ENCODE data around the gene SPARC.
A peak's percentile ranks its signal among the peaks of the same experiment; 100 is the strongest.

The SPARC gene

DNA sequence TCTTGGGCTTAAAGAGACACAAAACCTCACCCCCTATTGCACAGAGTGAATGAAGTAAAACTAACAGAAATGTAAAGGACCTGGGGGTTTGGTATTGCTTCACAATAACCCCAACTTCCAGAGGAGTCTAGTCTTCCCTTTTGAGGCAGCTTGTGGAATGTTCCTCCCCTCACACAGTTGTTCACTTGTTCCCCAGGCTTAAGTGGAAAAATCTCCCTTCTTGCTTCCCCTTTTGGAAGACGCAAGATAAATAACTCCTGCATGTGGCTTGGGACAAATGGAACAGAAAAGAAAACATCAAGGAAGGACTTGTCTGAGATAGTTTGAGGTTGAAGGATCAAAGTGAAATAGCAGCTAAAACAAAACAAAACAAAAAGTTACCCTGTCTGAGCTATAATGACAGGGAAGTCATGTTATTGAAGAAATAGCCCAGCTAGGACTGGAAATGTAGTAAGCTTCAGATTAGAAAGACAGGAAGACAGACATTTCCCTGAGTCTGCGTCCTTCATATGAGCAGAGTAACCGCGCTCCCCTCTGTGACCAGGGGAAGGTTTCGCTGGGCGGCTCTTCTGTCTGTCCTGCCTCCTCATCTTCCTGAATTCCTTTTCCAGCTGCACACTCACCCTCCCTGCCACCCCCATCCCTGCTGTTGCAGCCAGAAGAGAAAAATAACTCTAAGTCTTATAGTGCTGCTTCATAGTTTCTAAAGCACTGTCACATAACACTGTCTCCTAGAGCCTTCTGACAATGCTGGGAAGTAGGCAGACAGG lies 8.8 kb downstream of the SPARC start:
- Histone ChIP-seq H3K18ac (ENCODE audit: low read length) (peak overlapping the region; percentile 33), H2BK120ac (ENCODE audit: low read depth, low read length) (peak overlapping the region; percentile 22), H3K4me1 (ENCODE audit: control insufficient read depth, low read depth, low read length) (peaks cover 56% of the 10 kb centered on the region), H3K27me3 (ENCODE audit: insufficient read depth, low read length, poor library complexity) (no peaks in the 10 kb centered on the region), H3K79me2 (ENCODE audit: control insufficient read depth, insufficient read depth, low read length) (peaks cover 47% of the 10 kb centered on the region), H3K4me3 (ENCODE audit: low read length) (no peak overlapping the region), H2BK5ac (ENCODE audit: low read length) (peak overlapping the region; percentile 41), H3K4ac (ENCODE audit: low read depth, low read length) (peak overlapping the region; percentile 72), H2AK5ac (ENCODE audit: low read length) (peak overlapping the region; percentile 95), H3K27ac (ENCODE audit: low read depth, low read length) (peak overlapping the region; percentile 48), H2BK15ac (replicated peaks; ENCODE audit: low read depth) (no peak overlapping the region), H4K8ac (ENCODE audit: low read depth, low read length) (no peak overlapping the region), H3K56ac (ENCODE audit: low read length) (peak overlapping the region; percentile 85), H3K9ac (ENCODE audit: low read length) (peak overlapping the region; percentile 46), H3K4me2 (ENCODE audit: low read length) (no peak overlapping the region), H3K79me1 (ENCODE audit: low read length) (peaks cover 37% of the 10 kb centered on the region), H3K23ac (ENCODE audit: low read length) (no peak overlapping the region), H3K36me3 (ENCODE audit: control insufficient read depth, insufficient read depth, low read length) (peaks cover 9% of the 10 kb centered on the region), H4K5ac (ENCODE audit: low read length) (peak overlapping the region; percentile 78)
- WGBS (ENCODE audit: extremely low coverage, insufficient coverage, low lambda C conversion rate) = no CpG with 5 or more reads among the region's 6 CpGs
- DNase-seq = no peak

DNA sequence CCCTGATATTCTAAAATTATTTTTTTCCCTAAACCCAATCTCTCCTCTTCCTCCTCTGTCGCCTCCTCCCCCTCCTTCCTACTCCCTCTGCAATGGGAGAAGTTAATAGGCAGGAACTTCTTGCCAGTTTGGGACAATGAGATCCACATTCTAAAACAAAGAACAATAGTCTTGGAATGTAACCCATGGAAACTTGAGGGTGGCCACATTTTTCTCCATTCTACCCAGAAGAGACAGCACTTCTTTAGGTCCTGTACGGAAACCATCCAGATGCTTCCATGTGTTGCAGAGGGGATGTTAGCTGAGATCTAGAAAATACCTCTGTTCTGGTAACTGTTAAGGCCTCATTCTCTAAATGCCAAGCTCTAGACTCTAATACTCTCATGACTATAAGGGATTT lies 10.0 kb downstream of the SPARC start:
- peak overlapping the region; percentile 3 for H3K9ac ChIP-seq (ENCODE audit: low read length)
- H3K4me2 ChIP-seq (ENCODE audit: low read length) = no peak overlapping the region
- peak overlapping the region; percentile 61 for H3K56ac ChIP-seq (ENCODE audit: low read length)
- no peak overlapping the region for H2AK5ac ChIP-seq (ENCODE audit: low read length)
- WGBS (ENCODE audit: extremely low coverage, insufficient coverage, low lambda C conversion rate) = 100% methylated on average over 1 of the region's 2 CpGs
- H3K79me2 ChIP-seq (ENCODE audit: control insufficient read depth, insufficient read depth, low read length) = peaks cover 38% of the 10 kb centered on the region
- H3K36me3 ChIP-seq (ENCODE audit: control insufficient read depth, insufficient read depth, low read length) = peaks cover 19% of the 10 kb centered on the region
- peaks cover 56% of the 10 kb centered on the region for H3K4me1 ChIP-seq (ENCODE audit: control insufficient read depth, low read depth, low read length)
- no peaks in the 10 kb centered on the region for H3K27me3 ChIP-seq (ENCODE audit: insufficient read depth, low read length, poor library complexity)
- peak overlapping the region; percentile 33 for H3K18ac ChIP-seq (ENCODE audit: low read length)
- peaks cover 34% of the 10 kb centered on the region for H3K79me1 ChIP-seq (ENCODE audit: low read length)
- no peak overlapping the region for H2BK15ac ChIP-seq (replicated peaks; ENCODE audit: low read depth)
- peak; percentile 77 for DNase-seq
- H3K23ac ChIP-seq (ENCODE audit: low read length) = no peak overlapping the region
- H2BK120ac ChIP-seq (ENCODE audit: low read depth, low read length) = no peak overlapping the region
- H4K5ac ChIP-seq (ENCODE audit: low read length) = no peak overlapping the region
- H2BK5ac ChIP-seq (ENCODE audit: low read length) = peak overlapping the region; percentile 41
- H3K27ac ChIP-seq (ENCODE audit: low read depth, low read length) = peak overlapping the region; percentile 30
- no peak overlapping the region for H3K4me3 ChIP-seq (ENCODE audit: low read length)
- H3K4ac ChIP-seq (ENCODE audit: low read depth, low read length) = no peak overlapping the region
- H4K8ac ChIP-seq (ENCODE audit: low read depth, low read length) = no peak overlapping the region

DNA sequence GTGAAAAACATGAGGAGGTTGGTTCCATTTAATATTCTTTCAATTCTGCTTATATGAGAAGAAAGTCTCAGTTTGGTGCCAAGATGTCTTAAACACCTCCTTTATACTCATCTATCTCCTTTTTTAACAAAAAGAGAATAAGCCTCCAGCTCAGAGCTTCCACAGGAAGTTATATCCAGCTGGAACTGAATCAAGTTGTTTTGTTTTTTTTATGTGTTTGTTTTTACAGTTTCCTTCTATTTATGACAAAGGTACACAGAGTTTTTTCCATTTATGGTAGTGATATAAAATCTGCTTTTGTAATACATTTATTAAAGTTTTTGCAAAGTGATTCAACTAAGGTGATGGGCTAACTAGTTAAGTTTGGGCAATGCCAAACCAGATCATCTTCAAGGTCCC lies 10.4 kb downstream of the SPARC start:
- Histone ChIP-seq H3K4ac (ENCODE audit: low read depth, low read length) (no peak overlapping the region), H4K8ac (ENCODE audit: low read depth, low read length) (no peak overlapping the region), H3K4me2 (ENCODE audit: low read length) (no peak overlapping the region), H3K79me1 (ENCODE audit: low read length) (peaks cover 37% of the 10 kb centered on the region), H2AK5ac (ENCODE audit: low read length) (no peak overlapping the region), H3K27me3 (ENCODE audit: insufficient read depth, low read length, poor library complexity) (no peaks in the 10 kb centered on the region), H3K56ac (ENCODE audit: low read length) (peak overlapping the region; percentile 61), H2BK5ac (ENCODE audit: low read length) (no peak overlapping the region), H3K18ac (ENCODE audit: low read length) (no peak overlapping the region), H3K4me1 (ENCODE audit: control insufficient read depth, low read depth, low read length) (peaks cover 56% of the 10 kb centered on the region), H3K23ac (ENCODE audit: low read length) (no peak overlapping the region), H3K9ac (ENCODE audit: low read length) (no peak overlapping the region), H4K5ac (ENCODE audit: low read length) (no peak overlapping the region), H3K27ac (ENCODE audit: low read depth, low read length) (peak overlapping the region; percentile 95), H3K36me3 (ENCODE audit: control insufficient read depth, insufficient read depth, low read length) (peaks cover 23% of the 10 kb centered on the region), H3K79me2 (ENCODE audit: control insufficient read depth, insufficient read depth, low read length) (peaks cover 37% of the 10 kb centered on the region), H3K4me3 (ENCODE audit: low read length) (no peak overlapping the region), H2BK120ac (ENCODE audit: low read depth, low read length) (no peak overlapping the region), H2BK15ac (replicated peaks; ENCODE audit: low read depth) (no peak overlapping the region)
- DNase-seq = no peak

DNA sequence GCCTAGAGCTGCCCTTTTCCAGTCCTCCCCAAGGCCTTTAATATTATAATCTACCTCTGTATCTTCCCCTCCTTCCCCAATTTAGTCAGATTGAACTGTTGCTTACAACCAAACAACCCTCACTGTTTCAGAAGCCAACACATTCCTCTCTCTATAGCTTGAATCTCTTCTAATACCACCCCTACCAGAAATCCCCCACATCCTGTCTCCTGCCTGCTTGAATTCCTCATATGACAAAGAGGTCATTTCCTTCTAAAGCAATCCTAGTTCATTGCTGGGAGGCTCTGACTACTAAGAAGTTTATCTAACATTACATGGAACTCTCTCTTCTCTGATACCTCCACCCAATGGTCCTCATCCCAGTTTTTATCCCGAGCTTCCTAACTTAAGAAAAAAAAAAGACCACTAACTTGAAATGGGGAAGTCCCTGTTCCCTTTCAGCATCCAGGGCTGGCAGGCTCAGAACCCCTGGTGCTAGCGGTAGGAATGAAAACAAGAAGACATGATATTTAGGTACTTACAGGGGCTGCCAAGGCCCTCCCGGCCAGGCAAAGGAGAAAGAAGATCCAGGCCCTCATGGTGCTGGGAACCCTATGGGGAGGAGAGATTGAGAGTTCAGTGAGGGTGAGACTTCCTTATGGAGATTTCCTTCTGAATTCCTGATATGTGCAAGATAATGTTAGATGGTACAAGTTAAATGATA lies 11.0 kb downstream of the SPARC start:
- peak overlapping the region; percentile 95 for H3K27ac ChIP-seq (ENCODE audit: low read depth, low read length)
- peak overlapping the region; percentile 95 for H3K18ac ChIP-seq (ENCODE audit: low read length)
- H3K4me2 ChIP-seq (ENCODE audit: low read length) = no peak overlapping the region
- no peaks in the 10 kb centered on the region for H3K27me3 ChIP-seq (ENCODE audit: insufficient read depth, low read length, poor library complexity)
- peaks cover 34% of the 10 kb centered on the region for H3K79me1 ChIP-seq (ENCODE audit: low read length)
- peak overlapping the region; percentile 97 for H3K4ac ChIP-seq (ENCODE audit: low read depth, low read length)
- H4K8ac ChIP-seq (ENCODE audit: low read depth, low read length) = peak overlapping the region; percentile 59
- peak overlapping the region; percentile 82 for H3K56ac ChIP-seq (ENCODE audit: low read length)
- H3K9ac ChIP-seq (ENCODE audit: low read length) = peak overlapping the region; percentile 49
- peak; percentile 90 for DNase-seq
- peaks cover 51% of the 10 kb centered on the region for H3K4me1 ChIP-seq (ENCODE audit: control insufficient read depth, low read depth, low read length)
- peak overlapping the region; percentile 91 for H4K5ac ChIP-seq (ENCODE audit: low read length)
- peak overlapping the region; percentile 75 for H2AK5ac ChIP-seq (ENCODE audit: low read length)
- no CpG with 5 or more reads among the region's 3 CpGs for WGBS (ENCODE audit: extremely low coverage, insufficient coverage, low lambda C conversion rate)
- peaks cover 32% of the 10 kb centered on the region for H3K79me2 ChIP-seq (ENCODE audit: control insufficient read depth, insufficient read depth, low read length)
- H3K36me3 ChIP-seq (ENCODE audit: control insufficient read depth, insufficient read depth, low read length) = peaks cover 27% of the 10 kb centered on the region
- H2BK5ac ChIP-seq (ENCODE audit: low read length) = peak overlapping the region; percentile 99
- peak overlapping the region; percentile 98 for H2BK120ac ChIP-seq (ENCODE audit: low read depth, low read length)
- H3K4me3 ChIP-seq (ENCODE audit: low read length) = no peak overlapping the region
- peak overlapping the region; percentile 94 for H2BK15ac ChIP-seq (replicated peaks; ENCODE audit: low read depth)
- H3K23ac ChIP-seq (ENCODE audit: low read length) = no peak overlapping the region

DNA sequence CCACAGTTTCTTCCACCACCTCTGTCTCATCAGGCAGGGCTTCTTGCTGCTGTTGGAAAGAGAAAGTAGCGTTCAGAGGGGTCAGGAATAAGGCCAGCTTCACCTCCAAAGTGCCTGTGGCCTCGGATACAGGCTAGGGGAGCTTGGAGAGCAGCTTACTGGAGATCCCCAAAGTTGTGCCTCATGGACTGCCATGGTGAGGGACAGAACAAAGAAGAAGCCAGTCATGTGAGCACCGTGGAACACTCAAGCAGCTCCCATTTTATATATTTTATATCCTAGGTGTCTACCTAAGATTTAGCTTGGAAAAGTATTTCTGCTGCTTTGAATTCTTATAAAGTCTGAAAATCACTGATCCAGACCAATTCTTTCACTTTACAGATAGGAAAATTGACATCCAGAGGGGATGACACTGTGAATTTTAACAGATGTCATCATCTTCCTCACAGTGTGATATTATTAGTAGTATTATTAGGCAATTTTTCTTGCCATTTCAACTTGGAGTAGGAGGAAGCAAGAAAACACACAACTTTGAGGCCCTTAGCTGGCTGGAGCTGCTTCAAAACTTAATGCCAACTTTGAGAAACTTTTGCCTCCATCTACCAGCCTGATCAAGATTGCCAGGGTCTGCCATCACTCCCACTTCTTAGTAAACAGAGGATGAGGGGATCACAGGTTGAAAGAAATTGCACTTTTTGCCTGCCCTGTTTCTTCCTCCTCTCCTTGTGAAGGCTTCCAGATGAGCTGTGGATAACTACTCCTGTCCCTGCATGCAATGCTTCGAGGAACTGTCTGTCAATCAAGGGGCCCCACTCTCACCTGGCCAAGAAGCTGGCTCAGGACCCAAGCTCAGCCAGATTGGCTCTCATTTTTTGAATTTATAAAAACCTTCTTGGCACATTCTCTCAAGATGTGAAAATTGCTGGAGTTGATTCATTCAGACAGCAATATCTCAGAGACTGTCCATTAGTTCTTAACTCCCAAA lies 11.8 kb downstream of the SPARC start:
- H3K27ac ChIP-seq (ENCODE audit: low read depth, low read length) = peak overlapping the region; percentile 95
- peaks cover 50% of the 10 kb centered on the region for H3K4me1 ChIP-seq (ENCODE audit: control insufficient read depth, low read depth, low read length)

More for the DNA sequence above, 11.8 kb downstream of the SPARC start:
- Histone ChIP-seq H3K9ac (ENCODE audit: low read length) (peak overlapping the region; percentile 49), H2AK5ac (ENCODE audit: low read length) (peak overlapping the region; percentile 75), H3K4ac (ENCODE audit: low read depth, low read length) (peak overlapping the region; percentile 97), H4K8ac (ENCODE audit: low read depth, low read length) (peak overlapping the region; percentile 59), H2BK120ac (ENCODE audit: low read depth, low read length) (peak overlapping the region; percentile 98), H3K56ac (ENCODE audit: low read length) (peak overlapping the region; percentile 90), H4K5ac (ENCODE audit: low read length) (peak overlapping the region; percentile 91), H2BK5ac (ENCODE audit: low read length) (peak overlapping the region; percentile 99), H3K79me1 (ENCODE audit: low read length) (peaks cover 32% of the 10 kb centered on the region), H3K27me3 (ENCODE audit: insufficient read depth, low read length, poor library complexity) (no peaks in the 10 kb centered on the region), H3K36me3 (ENCODE audit: control insufficient read depth, insufficient read depth, low read length) (peaks cover 35% of the 10 kb centered on the region), H3K18ac (ENCODE audit: low read length) (peak overlapping the region; percentile 95), H3K4me3 (ENCODE audit: low read length) (no peak overlapping the region), H2BK15ac (replicated peaks; ENCODE audit: low read depth) (peak overlapping the region; percentile 94), H3K23ac (ENCODE audit: low read length) (no peak overlapping the region), H3K79me2 (ENCODE audit: control insufficient read depth, insufficient read depth, low read length) (peaks cover 25% of the 10 kb centered on the region), H3K4me2 (ENCODE audit: low read length) (no peak overlapping the region)
- no peak for DNase-seq
- WGBS (ENCODE audit: extremely low coverage, insufficient coverage, low lambda C conversion rate) = no CpG with 5 or more reads among the region's 4 CpGs
